Thyroid gland (tissue), 4 donors: ENCODE results near the gene LSP1. TPM values are rescaled to one million over a fixed set of nuclear protein-coding genes. Genes with fewer than 3 reads are reported as not detected.

ENCODE experiments used
- DNase-seq, 2 donors: peaks; one replicate each; pipeline ENCODE4 v3.0.0-alpha.2; 2019
- H3K27ac ChIP-seq, 3 donors: fragments of 200-600 bp; sonication (generic); 1 replicate in 2 of 3; 2 replicates in 1 of 3; pipeline ENCODE4 v1.5.1; 2016 to 2019; ENCODE audit warnings: mild to moderate bottlenecking in 1 of 3, moderate library complexity in 1 of 3
- H3K27me3 ChIP-seq: fragments of 200-600 bp; sonication (generic); one replicate; pipeline ENCODE4 v1.5.1; 2019
- H3K36me3 ChIP-seq, 2 donors: fragments of 200-600 bp; sonication (generic); one replicate each; pipeline ENCODE4 v1.5.1; 2016 to 2019
- H3K4me1 ChIP-seq, 2 donors: fragments of 200-600 bp; sonication (generic); one replicate each; pipeline ENCODE4 v1.5.1; 2017 to 2019
- H3K4me3 ChIP-seq, 3 donors: fragments of 200-600 bp; sonication (generic); replicated peaks in 1 of 3; 1 replicate in 2 of 3; 2 replicates in 1 of 3; pipeline ENCODE4 v1.5.1; 2016; ENCODE audit warnings: mild to moderate bottlenecking in 1 of 3
- H3K9me3 ChIP-seq: fragments of 200-600 bp; sonication (generic); one replicate; pipeline ENCODE4 v1.5.1; 2017
- CTCF ChIP-seq, 6 experiments: fragments of 200-600 bp in 3 of 6; fragments of 450-650 bp in 3 of 6; sonication (generic) in 3 of 6; IDR thresholded peaks; one replicate each; pipeline ENCODE4 v1.5.1; 2016 to 2019; ENCODE audit warnings: antibody characterized with exemption in 6 of 6, mild to moderate bottlenecking in 2 of 6, inconsistent platforms in 1 of 6, moderate library complexity in 1 of 6
- POLR2A ChIP-seq, 2 donors: fragments of 450-650 bp; IDR thresholded peaks; one replicate each; pipeline ENCODE4 v1.6.1; 2017; ENCODE audit warnings: antibody characterized with exemption in 2 of 2, mild to moderate bottlenecking in 2 of 2, moderate library complexity in 1 of 2
- WGBS, 2 donors: methylation state at CpG; one replicate each; pipeline ENCODE4 v1.1.5; 2017; 5-methylcytosine and 5-hydroxymethylcytosine counted together
- intact Hi-C: fragments of 100-400 bp; cut with DNase I; formaldehyde crosslinking; loops from one replicate; pipeline ENCODE4 v1.15.1; 2023
- total RNA-seq, 4 donors: library from RNA; depleted of rRNA; stranded (reverse); fragments of >200 nt; gene quantifications; one replicate each; pipeline ENCODE4 v1.2.3, GENCODE V29; 2016

LSP1 gene
- total RNA-seq, 4 donors from 2014 or later = 6.7 to 26.1 (median 10.5) TPM

- Histone ChIP-seq H3K4me3 (no peak overlapping the region), H3K36me3 (no peaks in the 10 kb centered on the region), H3K27me3 (no peaks in the 10 kb centered on the region), H3K27ac (no peak overlapping the region), H3K9me3 (no peaks in the 10 kb centered on the region), H3K4me1 (peaks cover 0 to under 1% of the 10 kb centered on the region in 2 donors)
- no peak for DNase-seq
- intact Hi-C loops = no loop called here
- TF ChIP-seq CTCF (IDR thresholded peaks at IDR 0.05) = no peak
- TF ChIP-seq POLR2A (IDR thresholded peaks at IDR 0.05) = no peak
Measured at GRCh38 chr11:1821562-1821961, 31.3 kb upstream of the LSP1 start.

DNA sequence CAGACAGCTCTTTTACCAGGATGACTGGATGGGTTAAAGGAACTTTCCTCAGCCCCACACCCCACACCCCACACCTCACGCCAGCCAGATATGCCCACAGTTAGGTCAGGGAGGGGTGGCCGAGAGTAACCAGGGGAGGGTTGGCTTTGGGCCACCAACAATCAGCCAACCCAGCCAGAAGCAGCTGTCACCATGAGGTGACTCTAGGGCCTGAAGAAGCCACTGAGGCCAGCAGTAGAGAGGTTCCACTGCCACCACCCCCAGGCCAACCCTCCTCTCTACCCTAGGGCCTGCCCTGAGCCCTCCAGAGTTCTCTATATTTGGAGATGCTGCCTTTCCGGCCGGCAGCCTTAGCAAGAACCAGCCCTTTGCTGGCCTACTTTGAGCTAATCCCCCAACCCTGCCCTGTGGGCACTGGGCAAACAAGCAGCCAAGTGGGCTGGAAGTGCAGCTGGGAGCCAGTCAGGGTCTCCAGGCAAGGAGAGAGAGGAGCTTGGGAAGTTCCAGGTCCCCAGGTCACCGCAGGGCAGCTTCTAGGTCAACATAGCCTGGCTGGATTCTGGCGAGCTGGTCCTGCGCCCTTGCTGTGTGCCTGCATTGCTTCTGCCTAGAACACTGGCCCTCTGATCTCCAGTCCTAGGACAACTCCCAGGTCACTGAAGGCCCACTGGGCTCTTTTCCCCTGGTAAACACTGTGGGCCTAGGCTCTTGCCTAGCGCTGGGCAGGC lies 30.1 kb upstream of the LSP1 start:
- TF ChIP-seq CTCF (IDR thresholded peaks at IDR 0.05) (no peak), POLR2A (IDR thresholded peaks at IDR 0.05) (no peak)
- H3K27ac ChIP-seq = no peak overlapping the region
- intact Hi-C loops = no loop called here
- no peaks in the 10 kb centered on the region for H3K9me3 ChIP-seq
- H3K4me1 ChIP-seq = peaks cover 0 to 10% of the 10 kb centered on the region in 2 donors
- WGBS, 2 donors = 83 to 93% methylated on average over 5 to 6 of the region's 8 CpGs
- DNase-seq = no peak
- no peaks in the 10 kb centered on the region for H3K36me3 ChIP-seq
- no peaks in the 10 kb centered on the region for H3K27me3 ChIP-seq
- no peak overlapping the region for H3K4me3 ChIP-seq

DNA sequence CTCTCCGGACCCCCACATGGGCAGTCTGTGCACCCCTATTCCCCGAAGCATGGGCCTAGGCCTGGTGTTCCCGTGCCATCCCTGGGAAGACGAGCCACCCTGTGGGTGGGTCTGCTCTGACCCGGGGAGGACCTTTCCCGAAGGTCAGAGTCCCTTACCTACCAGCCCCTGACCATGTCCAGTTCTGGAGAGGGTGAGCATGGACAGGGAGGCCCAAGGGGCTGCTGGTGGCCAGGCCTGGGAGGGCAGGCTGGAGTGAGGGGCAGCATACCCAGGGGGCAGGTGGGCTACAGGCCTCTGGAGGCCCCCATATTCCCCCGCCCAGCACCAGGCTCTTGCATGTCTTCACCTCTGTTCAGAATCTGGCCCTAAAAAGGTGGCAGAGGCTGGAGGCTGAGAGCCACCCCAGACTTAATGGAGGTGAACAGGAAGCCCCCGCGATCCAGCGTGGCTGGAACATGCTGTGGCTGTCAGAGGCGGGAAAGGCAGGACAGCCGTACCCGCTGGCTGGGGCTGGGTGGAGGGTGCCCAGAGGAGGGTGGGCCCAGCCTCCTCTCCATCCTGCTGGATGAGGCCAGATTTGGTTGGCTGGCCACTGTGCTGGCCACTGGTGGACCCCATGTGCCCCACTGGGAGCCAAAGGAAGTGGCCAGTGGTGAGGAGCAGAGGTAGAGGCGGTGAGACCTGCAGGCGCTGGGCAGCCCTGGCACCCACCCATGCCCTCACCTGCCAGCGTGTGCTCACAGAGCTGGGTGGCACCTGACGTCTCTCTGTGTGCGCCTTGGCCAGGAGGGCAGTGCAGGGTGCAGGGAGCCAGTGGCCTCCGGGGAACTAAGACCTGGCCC lies 29.3 kb upstream of the LSP1 start:
- intact Hi-C loops = no loop called here
- H3K27ac ChIP-seq = no peak overlapping the region
- no peaks in the 10 kb centered on the region for H3K9me3 ChIP-seq
- H3K27me3 ChIP-seq = no peaks in the 10 kb centered on the region
- TF ChIP-seq POLR2A (IDR thresholded peaks at IDR 0.05) (no peak), CTCF (IDR thresholded peaks at IDR 0.05) (no peak)
- peaks cover 0 to 10% of the 10 kb centered on the region in 2 donors for H3K4me1 ChIP-seq
- no peak overlapping the region for H3K4me3 ChIP-seq
- no peaks in the 10 kb centered on the region for H3K36me3 ChIP-seq
- WGBS, 2 donors = 94% methylated on average over 12 to 13 of the region's 19 CpGs
- DNase-seq = no peak

GRCh38 chr11:1824221-1825038 lies 28.5 kb upstream of the LSP1 start:
- H3K36me3 ChIP-seq = no peaks in the 10 kb centered on the region
- 92% methylated on average over 19 to 21 of the region's 23 CpGs for WGBS, 2 donors
- intact Hi-C loops = no loop called here
- no peaks in the 10 kb centered on the region for H3K27me3 ChIP-seq
- no peak overlapping the region for H3K4me3 ChIP-seq
- peaks cover 0 to 10% of the 10 kb centered on the region in 2 donors for H3K4me1 ChIP-seq
- no peaks in the 10 kb centered on the region for H3K9me3 ChIP-seq
- no peak for TF ChIP-seq POLR2A (IDR thresholded peaks at IDR 0.05)
- TF ChIP-seq CTCF (IDR thresholded peaks at IDR 0.05) = no peak
- DNase-seq = no peak
- no peak overlapping the region for H3K27ac ChIP-seq
